Neural cell (in vitro differentiated cells): Measurements from ENCODE around the gene ST3GAL3. TPM values are rescaled to one million over a fixed set of nuclear protein-coding genes. Genes with fewer than 3 reads are reported as not detected.

Experiments used
- H2AFZ ChIP-seq: fragments of 200-600, 300-800 bp; sonication (generic), shearing (Covaris generic); 2 replicates; pipeline ENCODE4 v1.6.0; 2014; ENCODE audit warnings: low read depth, mild to moderate bottlenecking, antibody characterized with exemption, low read length, moderate library complexity
- H3F3A ChIP-seq: fragments of 200-600 bp; shearing (Covaris generic); 2 replicates; pipeline ENCODE4 v1.6.1; 2016; ENCODE audit warnings: mild to moderate bottlenecking, moderate library complexity, mixed read lengths, antibody characterized with exemption, low read length; ENCODE audit not compliant: insufficient read depth, poor library complexity, severe bottlenecking
- H3K27ac ChIP-seq: fragments of 200-600, 300-800 bp; sonication (generic), shearing (Covaris generic); 2 replicates; pipeline ENCODE4 v1.5.1; 2014; ENCODE audit warnings: mild to moderate bottlenecking, low read length, moderate library complexity
- H3K27me3 ChIP-seq: fragments of 300-800, 200-600 bp; sonication (generic), shearing (Covaris generic); 2 replicates; pipeline ENCODE4 v1.6.0; 2014; ENCODE audit warnings: mild to moderate bottlenecking, low read depth, low read length, moderate library complexity; ENCODE audit not compliant: insufficient read depth
- H3K36me3 ChIP-seq: fragments of 300-800, 200-600 bp; sonication (generic), shearing (Covaris generic); 2 replicates; pipeline ENCODE4 v1.5.1; 2014; ENCODE audit warnings: mild to moderate bottlenecking, antibody characterized with exemption, low read length, moderate library complexity; ENCODE audit not compliant: insufficient read depth
- H3K4me2 ChIP-seq: fragments of 300-800, 200-600 bp; sonication (generic), shearing (Covaris generic); 2 replicates; pipeline ENCODE4 v1.6.0; 2014; ENCODE audit warnings: mild to moderate bottlenecking, low read length
- H3K4me3 ChIP-seq: fragments of 300-800, 200-600 bp; sonication (generic), shearing (Covaris generic); 2 replicates; pipeline ENCODE4 v1.5.1; 2014; ENCODE audit warnings: mild to moderate bottlenecking, low read length, moderate library complexity
- H3K79me2 ChIP-seq: fragments of 200-600 bp; shearing (Covaris generic); replicated peaks from 2 replicates; pipeline ENCODE4 v1.6.0; 2014; ENCODE audit warnings: mild to moderate bottlenecking, low read length, moderate library complexity; ENCODE audit not compliant: insufficient read depth
- H3K9ac ChIP-seq: fragments of 300-800, 200-600 bp; sonication (generic), shearing (Covaris generic); 2 replicates; pipeline ENCODE4 v1.6.1; 2016; ENCODE audit warnings: mild to moderate bottlenecking, low read length, mixed read lengths
- H3K9me2 ChIP-seq: fragments of 200-600 bp; shearing (Covaris generic); 2 replicates; pipeline ENCODE4 v1.6.1; 2016; ENCODE audit warnings: mild to moderate bottlenecking, low read length, mixed read lengths; ENCODE audit not compliant: insufficient read depth
- H3K9me3 ChIP-seq: fragments of 200-600, 300-800 bp; sonication (generic), shearing (Covaris generic); 2 replicates; pipeline ENCODE4 v1.6.1; 2016; ENCODE audit warnings: mild to moderate bottlenecking, mixed run types, low read length, moderate library complexity, mixed read lengths
- H4K20me1 ChIP-seq: fragments of 200-600 bp; shearing (Covaris generic); 2 replicates; pipeline ENCODE4 v1.6.1; 2016; ENCODE audit warnings: mild to moderate bottlenecking, mixed run types; ENCODE audit not compliant: insufficient read depth
- CTCF ChIP-seq: fragments of 450-650 bp; IDR thresholded peaks from 2 replicates; pipeline ENCODE4 v1.5.1; 2014; ENCODE audit warnings: antibody characterized with exemption, mild to moderate bottlenecking, moderate library complexity; ENCODE audit not compliant: poor library complexity, severe bottlenecking
- EP300 ChIP-seq: fragments of 450-650 bp; conservative IDR thresholded peaks from 2 replicates; pipeline ENCODE4 v1.6.1; 2014; ENCODE audit warnings: antibody characterized with exemption, mild to moderate bottlenecking, moderate library complexity; ENCODE audit not compliant: poor library complexity, severe bottlenecking
- EZH2 ChIP-seq: fragments of 200-600, 300-800 bp; shearing (Covaris generic), sonication (generic); IDR thresholded peaks from 2 replicates; pipeline ENCODE4 v1.6.1; 2014; ENCODE audit warnings: antibody characterized with exemption, low read length, borderline replicate concordance, mild to moderate bottlenecking; ENCODE audit not compliant: insufficient read depth, poor library complexity, severe bottlenecking
- MXI1 ChIP-seq: fragments of 450-650 bp; conservative IDR thresholded peaks from 2 replicates; pipeline ENCODE4 v1.6.1; 2014; ENCODE audit warnings: antibody characterized with exemption, mild to moderate bottlenecking; ENCODE audit not compliant: poor library complexity, severe bottlenecking
- POLR2AphosphoS5 ChIP-seq: IDR thresholded peaks from 2 replicates; pipeline ENCODE4 v1.6.1; 2012
- RAD21 ChIP-seq: fragments of 450-650 bp; conservative IDR thresholded peaks from 2 replicates; pipeline ENCODE4 v1.6.1; 2014; ENCODE audit warnings: antibody characterized with exemption, mild to moderate bottlenecking, moderate library complexity
- REST ChIP-seq: IDR thresholded peaks from 2 replicates; pipeline ENCODE4 v1.6.1; 2012; ENCODE audit warnings: borderline replicate concordance
- SMC3 ChIP-seq: fragments of 450-650 bp; conservative IDR thresholded peaks from 2 replicates; pipeline ENCODE4 v1.6.1; 2014; ENCODE audit warnings: antibody characterized with exemption, mild to moderate bottlenecking, moderate library complexity; ENCODE audit not compliant: poor library complexity
- TAF1 ChIP-seq: IDR thresholded peaks from 2 replicates; pipeline ENCODE4 v1.6.1; 2012; ENCODE audit warnings: low read depth
- polyA plus RNA-seq: library from polyadenylated mRNA; depleted of rRNA; stranded (reverse); fragments of >200 nt; gene quantifications from 2 replicates; pipeline ENCODE4 v1.2.3, GENCODE V29; 2014

ST3GAL3 gene
- polyA plus RNA-seq, 1 donor from 2014 or later: 36.8 TPM

GRCh38 chr1:43961692-43962091, 254.4 kb downstream of the ST3GAL3 start:
- H3K36me3 ChIP-seq: peaks cover 37% of the 10 kb centered on the region
- TF ChIP-seq MXI1 (no peak), EP300 (no peak), REST (no peak), SMC3 (no peak), EZH2 (no peak), TAF1 (no peak), RAD21 (no peak), POLR2AphosphoS5 (no peak), CTCF (no peak)
- H3K9me3 ChIP-seq: no peaks in the 10 kb centered on the region
- H3K4me2 ChIP-seq: no peak overlapping the region
- H3K27me3 ChIP-seq: no peaks in the 10 kb centered on the region
- H3K27ac ChIP-seq: no peak overlapping the region
- no peaks in the 10 kb centered on the region for H3K9me2 ChIP-seq
- no peaks in the 10 kb centered on the region for H3K79me2 ChIP-seq
- H3F3A ChIP-seq: no peaks in the 10 kb centered on the region
- H2AFZ ChIP-seq: no peak overlapping the region
- H4K20me1 ChIP-seq: no peaks in the 10 kb centered on the region
- no peak overlapping the region for H3K4me3 ChIP-seq
- no peak overlapping the region for H3K9ac ChIP-seq

- Histone ChIP-seq H3K4me2 (no peak overlapping the region), H2AFZ (no peak overlapping the region), H4K20me1 (no peaks in the 10 kb centered on the region), H3K4me3 (no peak overlapping the region), H3K9me2 (no peaks in the 10 kb centered on the region), H3K79me2 (no peaks in the 10 kb centered on the region), H3K36me3 (peaks cover 37% of the 10 kb centered on the region), H3K27me3 (no peaks in the 10 kb centered on the region), H3K9ac (no peak overlapping the region), H3F3A (no peaks in the 10 kb centered on the region), H3K27ac (no peak overlapping the region), H3K9me3 (no peaks in the 10 kb centered on the region)
- TF ChIP-seq REST (no peak), SMC3 (no peak), CTCF (no peak), EZH2 (no peak), POLR2AphosphoS5 (no peak), MXI1 (no peak), TAF1 (no peak), RAD21 (no peak), EP300 (no peak)
Measured at GRCh38 chr1:43962324-43962723, 255.0 kb downstream of the ST3GAL3 start.
